ENCODE data around the gene ITIH1.

DNA sequence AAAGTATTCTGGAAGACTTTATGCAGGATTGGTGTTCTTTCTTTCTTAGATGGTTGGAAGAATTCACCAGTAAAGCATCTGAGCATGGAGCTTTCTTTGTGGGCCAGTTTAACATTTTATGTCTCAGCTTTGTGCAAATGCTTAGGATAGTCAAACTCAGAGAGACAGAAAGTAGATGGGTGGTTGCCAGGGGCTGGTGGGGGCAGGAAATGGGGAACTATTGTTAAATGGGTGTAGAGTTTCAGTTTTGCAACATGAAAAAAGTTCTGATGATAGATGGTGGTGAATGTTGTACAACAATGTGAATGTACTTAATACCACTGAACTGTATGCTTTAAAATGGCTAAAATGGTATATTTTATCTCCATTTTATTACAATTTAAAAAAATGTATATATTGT, 46.7 kb upstream of the ITIH1 start:
- TF ChIP-seq, protein P1, sequence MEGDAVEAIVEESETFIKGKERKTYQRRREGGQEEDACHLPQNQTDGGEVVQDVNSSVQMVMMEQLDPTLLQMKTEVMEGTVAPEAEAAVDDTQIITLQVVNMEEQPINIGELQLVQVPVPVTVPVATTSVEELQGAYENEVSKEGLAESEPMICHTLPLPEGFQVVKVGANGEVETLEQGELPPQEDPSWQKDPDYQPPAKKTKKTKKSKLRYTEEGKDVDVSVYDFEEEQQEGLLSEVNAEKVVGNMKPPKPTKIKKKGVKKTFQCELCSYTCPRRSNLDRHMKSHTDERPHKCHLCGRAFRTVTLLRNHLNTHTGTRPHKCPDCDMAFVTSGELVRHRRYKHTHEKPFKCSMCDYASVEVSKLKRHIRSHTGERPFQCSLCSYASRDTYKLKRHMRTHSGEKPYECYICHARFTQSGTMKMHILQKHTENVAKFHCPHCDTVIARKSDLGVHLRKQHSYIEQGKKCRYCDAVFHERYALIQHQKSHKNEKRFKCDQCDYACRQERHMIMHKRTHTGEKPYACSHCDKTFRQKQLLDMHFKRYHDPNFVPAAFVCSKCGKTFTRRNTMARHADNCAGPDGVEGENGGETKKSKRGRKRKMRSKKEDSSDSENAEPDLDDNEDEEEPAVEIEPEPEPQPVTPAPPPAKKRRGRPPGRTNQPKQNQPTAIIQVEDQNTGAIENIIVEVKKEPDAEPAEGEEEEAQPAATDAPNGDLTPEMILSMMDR (IDR thresholded peaks at IDR 0.05) = no peak
- no peak for TF ChIP-seq POLR2A (IDR thresholded peaks at IDR 0.05)

Measured in body of pancreas (tissue), 4 donors.